EH (cell line): ENCODE data around the gene NAA38.

Experiments used
- DNase-seq: peaks from one replicate; pipeline ENCODE4 v3.0.0-alpha.2; 2015; ENCODE audit warnings: low read depth

NAA38 gene

DNA sequence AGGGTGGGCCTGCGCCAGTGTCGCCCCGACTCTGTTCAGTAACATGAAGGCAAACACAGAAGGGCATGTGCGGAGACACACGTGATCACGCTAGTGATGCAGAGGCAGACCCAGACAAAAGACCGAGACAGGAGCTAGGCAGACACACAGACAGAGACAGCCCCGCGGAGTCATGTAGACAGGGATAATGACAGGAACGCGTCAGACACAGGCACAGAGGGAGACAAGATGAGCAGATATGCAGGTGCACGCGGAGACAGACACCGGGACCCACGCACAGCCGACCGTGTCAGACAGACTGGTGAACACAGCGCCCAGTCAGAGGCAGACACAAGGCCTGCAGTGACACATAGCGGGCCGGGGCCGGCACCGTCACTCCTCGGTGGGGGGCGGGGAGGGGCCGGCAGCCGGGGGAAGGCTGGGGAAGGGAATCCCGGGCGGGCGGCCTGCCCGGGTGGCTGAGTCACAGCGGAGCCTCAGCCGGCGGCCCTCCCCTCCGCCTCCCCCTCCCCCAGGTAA, 15.9 kb downstream of the NAA38 start:
- DNase-seq: peak; percentile 94

DNA sequence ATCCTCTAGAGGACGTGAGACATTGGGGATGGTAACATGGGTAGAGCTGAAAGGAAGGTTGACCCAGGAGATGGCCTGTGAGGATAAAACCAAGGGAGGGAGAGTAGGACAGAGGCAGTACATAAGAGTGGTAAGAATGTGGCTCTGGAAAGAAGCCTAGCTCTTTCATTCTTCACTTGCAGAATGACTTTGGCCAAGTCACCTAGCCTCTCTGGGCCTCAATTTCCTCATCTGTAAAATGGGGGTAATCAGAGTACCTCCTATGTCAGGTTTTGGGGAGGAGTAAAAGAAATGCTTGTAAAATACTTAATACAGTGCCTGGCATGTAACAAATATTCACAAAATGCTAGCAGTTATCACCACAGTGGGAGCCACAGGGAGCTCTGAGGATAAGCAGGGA, 16.5 kb downstream of the NAA38 start:
- no peak for DNase-seq

DNA sequence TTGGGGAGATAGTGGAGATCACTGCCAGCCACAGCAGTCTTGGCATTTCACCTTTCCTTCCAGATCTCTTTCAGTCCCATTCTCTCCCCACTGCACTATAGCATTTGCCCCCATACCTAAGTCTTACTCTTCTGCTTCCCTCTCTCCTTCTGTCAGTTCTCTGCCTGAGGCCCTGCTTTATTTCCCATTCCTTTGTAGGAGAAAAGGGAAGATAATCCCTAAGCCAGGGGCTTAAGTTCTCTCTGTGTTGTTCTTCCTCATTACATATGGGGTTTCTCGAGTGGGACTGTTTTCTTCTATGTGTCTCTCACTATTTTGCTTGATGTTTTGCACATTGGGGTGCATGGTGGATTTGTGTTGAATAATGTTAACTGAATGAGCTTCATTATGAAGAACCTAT, 16.9 kb downstream of the NAA38 start:
- no peak for DNase-seq

DNA sequence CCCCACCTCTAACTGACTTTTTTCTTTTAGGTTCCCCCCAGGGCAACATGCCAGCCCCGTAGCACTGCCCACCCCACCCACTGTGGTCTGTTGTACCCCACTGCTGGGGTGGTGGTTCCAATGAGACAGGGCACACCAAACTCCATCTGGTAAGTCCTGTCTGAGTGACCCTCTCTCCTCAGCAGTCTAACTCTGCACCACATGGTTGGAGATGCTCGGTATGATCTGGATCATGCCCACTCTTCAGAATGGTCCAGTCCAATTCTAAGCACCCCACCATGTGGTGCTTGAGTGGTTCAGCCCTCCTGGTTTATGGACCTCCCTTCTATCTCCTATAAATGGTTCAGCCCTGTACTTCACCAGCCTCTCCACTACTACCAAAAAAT, 17.5 kb downstream of the NAA38 start:
- peak; percentile 51 for DNase-seq

DNA sequence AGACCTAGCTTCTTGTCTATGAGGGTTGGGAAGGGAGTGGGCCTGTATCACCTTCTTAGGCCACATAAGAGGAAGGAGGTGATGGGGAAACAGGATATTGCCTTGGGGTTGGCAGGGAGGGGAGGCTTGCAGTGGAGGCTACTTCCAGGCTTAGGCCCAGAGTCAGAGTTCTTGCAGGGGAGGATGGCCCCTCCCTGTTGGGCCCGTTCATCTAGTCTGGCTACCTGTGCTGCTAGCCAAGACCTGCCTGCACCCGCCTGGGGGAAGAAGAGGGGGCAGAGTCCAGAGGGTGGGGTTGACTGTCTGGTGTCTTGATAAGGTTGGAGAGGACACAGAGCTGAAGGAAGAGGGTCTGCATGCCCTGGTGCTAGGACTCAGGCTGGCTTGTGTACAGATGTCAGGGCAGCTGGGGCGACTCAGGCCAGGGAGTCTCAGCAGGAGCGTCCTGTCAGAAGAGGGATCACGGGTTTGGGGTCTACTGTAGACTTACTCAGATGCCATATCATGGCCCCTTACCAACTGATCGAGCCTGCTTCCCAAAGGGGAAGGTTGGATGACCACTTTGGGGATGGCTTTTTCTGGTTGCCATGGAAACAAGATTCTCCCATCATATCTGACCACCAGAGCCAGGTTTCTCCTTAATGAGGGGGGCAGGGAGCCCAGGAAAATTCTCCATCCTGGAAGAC, 18.0 kb downstream of the NAA38 start:
- DNase-seq: no peak

DNA sequence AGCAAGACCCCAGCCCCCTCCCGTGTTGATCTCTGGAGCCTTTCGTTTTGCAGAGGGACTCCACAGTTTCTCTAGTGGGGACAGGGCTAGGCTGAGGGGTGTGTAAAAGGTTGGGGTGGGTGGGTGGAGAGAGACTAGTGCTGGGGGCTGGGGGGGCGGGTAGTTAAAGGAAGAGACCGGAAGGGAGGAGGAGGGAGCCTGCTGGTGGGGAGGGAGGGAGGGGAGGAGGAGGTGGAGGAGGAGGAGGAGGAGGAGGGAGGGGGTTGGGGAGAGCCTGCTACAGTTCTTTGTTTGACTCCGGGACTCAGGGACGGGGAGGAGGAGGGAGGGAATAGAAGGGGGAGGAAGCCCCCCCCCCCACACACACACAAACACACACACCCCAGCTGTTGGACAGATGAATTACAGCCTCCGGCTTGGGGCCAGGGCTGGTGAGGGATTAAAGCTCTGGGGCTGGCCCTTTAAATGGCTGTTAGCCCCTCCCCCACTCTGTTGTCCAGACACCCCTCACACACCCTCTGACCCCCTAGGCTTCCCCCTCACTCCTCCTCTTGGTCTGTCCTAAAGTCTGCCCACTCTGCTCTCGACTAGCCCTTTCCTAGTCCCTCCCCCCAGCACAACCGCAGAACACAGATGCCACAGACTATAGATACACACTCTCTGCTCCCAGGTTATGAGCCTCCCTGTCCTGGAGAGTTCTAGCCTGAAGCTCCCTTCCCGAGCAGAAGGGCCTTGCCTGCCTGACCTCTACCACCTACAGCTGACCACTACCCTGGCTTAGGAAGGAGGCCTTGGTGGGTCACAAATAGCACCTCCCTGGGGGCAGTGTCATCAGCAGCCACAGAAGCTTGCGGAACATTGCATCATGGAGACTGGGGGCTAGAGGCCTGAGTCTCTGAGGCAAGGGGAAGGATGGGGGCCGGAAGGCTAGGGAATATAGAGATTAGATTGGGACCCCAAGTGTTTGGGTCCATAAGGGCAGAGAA, 19.0 kb downstream of the NAA38 start:
- peak; percentile 83 for DNase-seq

DNA sequence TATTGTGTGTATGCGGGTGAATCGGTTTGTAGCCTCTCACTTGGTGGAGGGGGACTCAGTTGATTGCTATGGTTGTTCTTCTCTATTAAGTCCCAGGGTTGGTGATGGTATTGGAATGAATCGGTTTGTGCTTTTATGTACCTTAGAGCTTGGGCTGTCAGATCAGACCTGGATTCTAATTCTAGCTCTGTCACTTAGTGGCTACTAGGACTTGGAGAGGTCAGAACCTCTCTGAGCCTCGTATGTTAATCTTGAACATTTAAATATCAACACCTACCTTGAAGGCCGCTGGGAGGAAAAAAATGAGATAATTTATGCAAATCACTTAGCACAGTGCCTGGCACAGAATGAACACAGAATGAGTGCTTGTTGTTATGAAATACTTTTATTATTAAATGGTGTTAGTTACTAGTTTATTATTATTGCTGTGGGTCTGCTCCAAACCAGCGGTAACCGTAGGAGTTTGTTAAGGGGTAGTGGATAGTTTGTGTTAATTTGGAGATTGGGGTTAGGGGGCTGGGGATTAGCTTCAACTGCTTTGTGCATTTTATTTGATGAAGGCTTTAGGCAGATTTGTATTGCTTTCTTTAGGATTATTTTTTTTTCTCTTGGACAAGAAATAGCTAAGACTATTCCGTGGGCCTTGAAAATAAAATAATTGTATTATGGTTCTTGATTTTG, 19.8 kb downstream of the NAA38 start:
- DNase-seq: no peak

DNA sequence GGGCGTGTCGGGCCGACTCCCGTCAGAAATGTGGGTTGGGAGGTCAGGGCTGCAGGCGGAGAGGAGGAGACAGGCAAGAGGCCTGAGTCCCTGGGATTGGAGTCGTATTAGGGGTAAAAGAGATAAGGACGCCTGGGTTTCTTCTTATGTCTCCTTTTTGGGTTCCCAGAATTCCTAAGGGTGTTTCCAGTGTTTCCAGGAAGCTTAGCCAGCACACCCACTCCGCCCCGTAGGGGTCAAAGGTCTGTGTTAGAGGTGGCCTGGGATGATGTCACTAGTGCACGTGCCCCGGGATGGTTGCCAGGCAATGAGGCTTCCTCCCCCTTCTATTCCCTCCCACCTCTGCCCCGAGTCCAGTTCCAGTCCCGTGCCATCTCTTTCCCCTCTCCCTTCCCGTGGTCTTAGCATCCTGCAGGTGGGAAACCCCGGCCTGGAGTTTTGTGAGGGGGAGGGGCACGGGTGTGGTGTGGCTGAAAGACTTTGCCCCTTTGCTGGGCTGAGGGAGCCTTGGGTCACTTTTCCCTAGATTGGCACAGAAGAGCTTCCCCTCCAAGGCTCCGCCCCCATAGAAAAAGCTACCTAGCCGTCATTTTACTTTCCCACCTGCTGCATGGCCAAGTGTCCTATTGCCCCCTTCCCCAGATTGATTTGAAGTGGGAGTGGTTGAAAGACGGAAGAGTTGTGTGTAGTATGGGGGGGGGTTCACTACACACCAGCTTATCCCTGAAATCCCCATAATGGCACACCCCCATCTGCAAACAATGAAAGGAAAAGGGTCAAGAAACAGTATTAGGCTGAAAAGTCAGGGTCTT, 20.6 kb downstream of the NAA38 start:
- DNase-seq: peak; percentile 97

DNA sequence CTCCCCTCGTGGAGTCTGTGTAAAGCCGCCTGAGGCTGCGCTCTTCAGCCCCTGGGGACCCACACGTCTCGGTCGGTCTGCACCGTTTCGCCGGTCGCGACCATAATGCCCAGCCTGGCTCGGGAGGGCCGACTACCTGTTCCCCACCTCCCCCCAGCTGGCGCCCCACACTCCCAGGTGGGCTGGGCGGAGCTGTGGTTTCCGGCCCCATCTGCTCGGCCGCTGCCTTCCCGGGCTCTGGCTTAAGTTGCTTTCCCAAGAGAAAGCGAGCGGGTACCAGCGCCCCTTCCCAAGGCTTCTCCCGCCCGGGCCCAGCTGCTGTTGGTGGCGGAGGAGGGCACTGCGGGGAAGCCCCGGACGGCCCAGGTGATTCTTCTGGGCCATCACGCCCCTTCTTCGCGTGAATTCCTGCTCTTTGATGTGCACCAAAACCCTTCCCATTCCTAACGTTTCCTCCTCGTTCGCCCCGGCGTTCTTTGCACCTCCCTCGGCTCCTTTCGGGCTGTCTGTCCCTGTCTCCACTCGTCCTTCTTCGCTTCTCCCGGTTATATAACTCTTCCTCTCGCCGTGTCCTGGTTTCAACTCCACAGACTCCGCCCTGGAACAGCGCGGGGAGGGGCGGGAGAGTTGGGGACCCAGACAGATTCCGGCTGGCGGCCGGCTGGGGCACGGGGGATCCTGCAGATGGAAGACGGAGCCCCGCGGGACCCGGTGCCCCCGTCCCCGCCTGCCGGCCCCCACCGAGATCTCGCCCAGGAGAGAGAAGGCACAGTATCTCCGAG, 21.4 kb downstream of the NAA38 start:
- peak; percentile 83 for DNase-seq

DNA sequence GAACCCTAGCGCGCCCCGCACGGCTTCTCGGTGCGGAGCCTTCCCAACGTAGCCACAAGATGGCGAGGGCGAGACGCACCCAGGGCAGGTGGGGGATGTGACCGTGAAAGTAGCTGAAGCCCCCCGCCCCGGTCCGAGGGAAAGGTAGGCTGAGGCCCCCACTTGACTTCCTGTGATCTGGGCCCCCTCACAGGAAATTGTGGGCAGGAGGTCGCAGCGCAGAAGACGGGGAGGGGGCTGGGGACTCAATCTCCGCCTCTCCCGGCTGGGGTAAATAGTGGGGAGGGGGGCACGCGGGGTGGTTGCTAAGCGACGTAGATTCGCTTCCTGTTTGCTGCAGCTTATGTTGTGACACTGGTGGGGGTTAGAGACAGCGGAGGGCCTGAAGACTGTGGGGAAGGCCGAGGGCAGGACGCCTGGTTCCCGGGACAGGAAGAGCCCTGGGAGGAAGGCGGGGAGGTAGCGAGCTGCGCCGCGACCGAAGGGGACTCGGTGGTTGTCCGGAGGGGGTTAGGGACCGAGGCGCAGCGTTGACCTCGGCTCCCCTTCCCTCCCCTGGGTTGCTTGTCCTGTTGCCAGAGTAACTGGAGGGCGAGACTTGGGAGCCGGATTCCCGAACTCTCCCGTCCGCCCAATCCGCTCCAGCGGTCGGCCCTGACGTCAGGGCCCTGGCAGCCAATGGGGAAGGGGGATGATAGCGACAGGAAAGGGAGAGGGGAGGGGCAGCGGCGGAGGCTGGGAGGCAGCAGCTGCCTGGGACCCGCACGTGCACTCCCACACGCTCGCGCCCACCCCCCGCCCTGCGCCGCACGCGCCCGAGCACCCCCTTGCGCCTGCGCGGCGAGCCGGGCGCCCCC, 22.2 kb downstream of the NAA38 start:
- DNase-seq: peak; percentile 99

DNA sequence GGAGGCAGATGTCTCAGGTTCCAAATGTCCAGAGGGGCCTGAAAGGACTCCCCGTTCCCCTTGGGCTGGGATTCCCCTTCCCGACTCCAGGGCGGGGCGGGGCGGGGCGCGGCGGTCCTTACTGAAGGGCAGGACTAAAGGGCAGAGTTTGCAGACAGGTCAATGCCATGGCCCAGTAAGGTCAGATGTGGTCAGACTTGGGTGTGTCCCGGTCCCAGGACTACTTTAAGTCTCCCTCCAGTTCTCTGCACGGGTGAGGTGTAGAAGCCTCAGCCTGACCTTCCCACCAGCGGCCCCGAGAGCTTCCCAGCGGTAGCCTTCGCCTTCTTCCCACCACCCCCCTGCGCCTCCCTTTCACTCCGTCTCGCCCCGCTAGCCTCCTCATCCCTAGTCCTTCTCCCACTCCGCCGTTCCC, 22.8 kb downstream of the NAA38 start:
- DNase-seq: no peak

DNA sequence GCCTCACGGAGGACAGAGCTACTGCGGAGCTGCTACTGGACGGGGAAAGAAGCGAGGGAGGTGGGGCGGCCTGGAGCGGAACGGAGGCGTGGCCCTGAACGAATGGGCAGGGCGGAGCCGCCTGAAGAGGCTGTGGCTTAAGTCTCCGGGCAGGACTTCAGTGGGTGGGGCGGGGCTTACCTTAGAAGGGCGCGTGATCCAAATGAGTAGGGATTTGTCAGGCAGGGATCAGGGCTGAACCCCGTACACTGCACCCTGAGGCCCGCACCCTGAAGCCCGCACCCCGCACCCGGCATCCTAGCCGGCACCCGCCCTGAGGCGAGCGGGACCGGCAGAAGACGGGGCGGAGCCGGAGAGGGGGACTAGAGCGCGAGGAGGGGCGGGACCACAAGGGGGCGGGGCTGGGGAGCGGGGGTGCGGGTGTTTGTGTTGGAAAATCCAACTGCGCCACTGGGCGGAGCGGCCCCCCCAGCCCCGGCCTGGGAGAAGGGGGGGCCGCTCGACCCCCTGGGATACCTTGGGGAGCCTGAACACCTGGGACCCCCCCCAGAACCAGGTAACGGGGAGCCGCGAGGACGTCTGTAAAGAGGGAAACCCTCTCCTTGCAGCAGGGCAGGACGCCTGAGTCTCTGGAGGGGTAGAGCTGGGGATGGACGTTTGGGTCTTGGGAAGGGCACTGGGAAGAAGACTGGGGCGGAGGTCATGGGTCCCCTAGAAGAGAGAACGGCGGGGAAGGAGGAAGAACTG, 23.4 kb downstream of the NAA38 start, which contains the start of gene KDM6B:
Gene KDM6B (plus strand): TSS at position 423 of the 747 bp plus-strand sequence. CDS start 11,338 bp downstream, outside the sequence.
- peak; percentile 92 for DNase-seq

DNA sequence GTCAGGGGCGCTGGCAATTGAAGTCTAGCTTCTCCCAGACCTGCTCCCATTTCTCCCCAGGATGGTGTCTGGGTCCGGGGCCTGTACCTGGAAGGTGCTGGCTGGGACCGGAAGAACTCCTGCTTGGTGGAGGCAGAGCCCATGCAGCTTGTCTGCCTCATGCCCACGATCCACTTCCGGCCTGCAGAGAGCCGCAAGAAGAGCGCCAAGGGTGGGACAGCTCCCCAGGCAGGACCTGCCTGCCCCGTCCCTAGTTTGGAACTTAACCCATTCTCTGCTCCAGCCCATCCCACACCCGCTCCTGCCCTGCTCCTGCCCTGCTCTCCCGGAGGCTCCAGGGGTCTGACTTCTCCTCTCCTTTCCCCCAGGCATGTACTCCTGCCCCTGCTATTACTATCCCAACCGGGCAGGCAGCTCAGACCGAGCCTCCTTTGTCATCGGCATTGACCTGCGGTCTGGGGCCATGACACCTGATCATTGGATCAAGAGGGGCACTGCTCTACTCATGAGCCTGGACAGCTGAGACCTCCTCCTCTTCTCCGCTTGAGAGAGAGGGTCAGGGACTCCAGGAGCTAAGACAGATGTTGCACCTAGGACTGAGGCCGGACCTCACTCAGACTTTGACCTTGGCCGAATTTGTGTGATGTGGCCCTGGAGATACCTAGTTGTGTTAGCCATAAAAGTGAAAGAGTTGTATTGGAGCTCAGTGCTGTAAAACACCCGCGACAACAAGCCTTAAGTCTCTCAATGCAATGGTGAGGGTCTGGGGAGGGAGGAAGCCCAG, 24.2 kb downstream of the NAA38 start:
- no peak for DNase-seq

DNA sequence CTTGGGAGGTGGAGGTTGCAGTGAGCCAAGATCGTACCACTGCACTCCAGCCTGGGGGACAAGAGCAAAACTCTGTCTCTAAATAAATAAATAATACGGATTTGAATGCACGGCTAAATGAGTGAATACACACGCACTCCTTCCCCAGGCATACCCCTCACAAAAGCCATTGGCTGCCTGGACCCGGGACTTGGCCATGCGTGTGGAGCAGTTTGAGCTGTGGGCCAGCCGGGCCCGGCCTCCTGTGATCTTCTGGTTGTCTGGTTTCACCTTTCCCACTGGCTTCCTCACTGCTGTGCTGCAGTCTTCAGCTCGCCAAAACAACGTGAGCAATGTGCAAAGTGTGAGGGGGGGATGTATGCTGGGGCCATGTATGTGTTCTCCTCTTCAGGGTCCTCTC, 24.9 kb downstream of the NAA38 start:
- no peak for DNase-seq

DNA sequence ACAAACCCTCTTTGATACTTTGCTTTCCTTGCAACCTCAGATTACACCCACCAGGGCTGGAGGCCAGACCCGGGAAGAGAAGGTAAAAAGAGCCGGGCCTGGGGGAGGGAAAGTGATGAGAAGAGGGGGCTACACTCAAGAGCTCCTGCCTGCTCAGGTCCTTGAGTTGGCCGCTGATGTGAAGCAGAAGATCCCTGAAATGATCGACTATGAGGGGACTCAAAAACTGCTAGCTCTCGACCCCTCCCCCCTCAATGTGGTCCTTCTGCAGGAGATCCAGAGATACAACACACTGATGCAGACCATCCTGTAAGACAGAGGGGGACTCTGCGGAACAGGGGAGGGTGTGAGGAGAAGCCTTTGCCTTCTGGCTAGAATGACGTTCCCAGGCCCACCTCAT, 26.1 kb downstream of the NAA38 start:
- no peak for DNase-seq

DNA sequence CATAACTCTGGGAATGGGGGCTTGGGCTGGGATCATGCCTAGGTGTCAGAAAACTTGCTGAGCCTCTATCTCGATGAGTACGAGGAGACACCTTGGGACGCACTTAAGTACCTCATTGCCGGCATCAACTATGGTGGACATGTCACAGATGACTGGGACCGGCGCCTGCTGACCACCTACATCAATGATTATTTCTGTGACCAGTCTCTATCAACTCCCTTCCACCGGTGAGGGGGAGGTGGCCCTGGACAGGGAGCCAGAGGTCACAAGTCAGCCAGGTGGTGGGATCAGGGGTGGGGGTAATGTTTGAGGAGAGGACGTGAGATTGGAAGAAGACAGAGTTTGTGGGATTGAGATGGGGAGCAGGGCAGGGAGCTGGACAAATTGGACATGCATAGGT, 26.7 kb downstream of the NAA38 start:
- DNase-seq: no peak

DNA sequence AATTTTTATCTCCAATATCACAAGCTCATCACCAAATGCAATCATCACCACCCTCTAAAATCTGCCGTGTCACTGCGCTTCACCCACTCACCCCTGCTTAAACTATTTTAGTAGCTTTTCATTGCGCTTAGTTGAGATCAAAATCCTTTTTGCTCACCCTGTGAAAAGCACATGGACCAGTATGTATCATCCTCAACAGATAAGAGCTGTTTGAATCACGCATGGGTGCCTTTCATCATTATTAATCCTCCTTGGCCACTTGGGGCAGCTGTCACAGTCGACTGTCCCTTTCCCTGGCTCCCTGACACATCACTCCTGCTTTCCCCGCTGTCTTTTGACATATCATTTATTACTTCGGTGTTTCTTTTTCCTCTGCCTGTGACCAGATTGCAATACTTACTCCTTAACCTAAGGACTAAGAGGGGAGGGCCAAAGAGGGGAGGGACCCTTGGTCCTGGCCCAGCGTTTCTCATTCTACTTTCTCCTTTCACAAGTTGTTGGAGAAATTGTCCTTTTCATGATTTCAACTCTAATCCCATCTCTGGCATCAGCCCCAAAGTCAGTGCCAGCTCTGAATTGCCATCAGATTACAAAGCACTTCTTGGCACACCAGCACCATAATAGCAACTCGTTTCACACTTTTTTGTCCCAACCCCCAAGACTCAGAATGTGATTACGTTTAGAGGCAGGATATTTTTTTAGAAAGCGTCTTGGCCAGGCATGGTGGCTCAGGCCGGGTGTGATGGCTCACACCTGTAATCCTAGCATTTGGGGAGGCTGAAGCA, 32.0 kb downstream of the NAA38 start:
- DNase-seq: peak; percentile 43
